Measurements from ENCODE around the gene OR5P2.

- TF ChIP-seq, protein P1, sequence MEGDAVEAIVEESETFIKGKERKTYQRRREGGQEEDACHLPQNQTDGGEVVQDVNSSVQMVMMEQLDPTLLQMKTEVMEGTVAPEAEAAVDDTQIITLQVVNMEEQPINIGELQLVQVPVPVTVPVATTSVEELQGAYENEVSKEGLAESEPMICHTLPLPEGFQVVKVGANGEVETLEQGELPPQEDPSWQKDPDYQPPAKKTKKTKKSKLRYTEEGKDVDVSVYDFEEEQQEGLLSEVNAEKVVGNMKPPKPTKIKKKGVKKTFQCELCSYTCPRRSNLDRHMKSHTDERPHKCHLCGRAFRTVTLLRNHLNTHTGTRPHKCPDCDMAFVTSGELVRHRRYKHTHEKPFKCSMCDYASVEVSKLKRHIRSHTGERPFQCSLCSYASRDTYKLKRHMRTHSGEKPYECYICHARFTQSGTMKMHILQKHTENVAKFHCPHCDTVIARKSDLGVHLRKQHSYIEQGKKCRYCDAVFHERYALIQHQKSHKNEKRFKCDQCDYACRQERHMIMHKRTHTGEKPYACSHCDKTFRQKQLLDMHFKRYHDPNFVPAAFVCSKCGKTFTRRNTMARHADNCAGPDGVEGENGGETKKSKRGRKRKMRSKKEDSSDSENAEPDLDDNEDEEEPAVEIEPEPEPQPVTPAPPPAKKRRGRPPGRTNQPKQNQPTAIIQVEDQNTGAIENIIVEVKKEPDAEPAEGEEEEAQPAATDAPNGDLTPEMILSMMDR (IDR thresholded peaks at IDR 0.05): no peak
- no peak for TF ChIP-seq ZFX (IDR thresholded peaks at IDR 0.05; ENCODE audit: borderline replicate concordance)
Observed at GRCh38 chr11:7840578-7840977, 43.8 kb upstream of the OR5P2 start.

Data from 22Rv1 (cell line).